K562 (cell line): ENCODE results near the gene MCCC2. TPM values are rescaled to one million over a fixed set of nuclear protein-coding genes. Genes with fewer than 3 reads are reported as not detected.

Source experiments
- ATAC-seq: fragments of 200-7000 bp; cut with Tn5 transposase; 3 replicates; pipeline ENCODE4 v1.9.1; 2020; ENCODE audit warnings: moderate library complexity
- BruUV-seq: library from RNA; stranded (reverse); fragments of 400-500 nt; replicated peaks from 2 replicates; lab custom pipeline; 2021; lab: Mats Ljungman, UMichigan
- CTCF ChIA-PET: fragments of 300-600 bp; formaldehyde crosslinking; extraction: SDS; loops from one replicate; lab custom pipeline; 2021; ENCODE audit warnings: low intra/inter-chr PET ratio; lab: Yijun Ruan, JAX
- POLR2A ChIA-PET: fragments of 300-600, 350-650 bp; sonication (Branson Sonifier 250); formaldehyde crosslinking; extraction: SDS; loops from one replicate; lab custom pipeline; 2021; ENCODE audit warnings: antibody characterized with exemption, inconsistent platforms; lab: Yijun Ruan, JAX
- DNase-seq, 4 experiments: peaks; one replicate each; pipeline versions ENCODE4 v3.0.0 to v3.0.0-alpha.2; 2011 to 2018; ENCODE audit warnings: low spot score in 3 of 4, mixed read lengths in 3 of 4; ENCODE audit errors: extremely low read depth in 1 of 4
- FAIRE-seq: peaks from 2 replicates; lab custom pipeline; 2011; peaks lifted over from hg19 to GRCh38; lab: Jason Lieb, UNC
- H2AFZ ChIP-seq: 2 replicates; pipeline ENCODE4 v1.6.0; 2011; ENCODE audit warnings: low read depth, low read length, control low read depth, inconsistent platforms
- H3K27ac ChIP-seq: fragments of 200-600 bp; 3 replicates; pipeline ENCODE4 v1.8.0; 2011; ENCODE audit warnings: low read depth, mild to moderate bottlenecking, control low read depth, inconsistent platforms, low read length, moderate library complexity, mixed read lengths; ENCODE audit errors: extremely low read depth
- H3K27me3 ChIP-seq, 2 experiments: fragments of 300-600 bp in 1 of 2; 2 replicates in 1 of 2; 3 replicates in 1 of 2; pipeline versions ENCODE4 v1.6.0 to v1.8.0; 2011; ENCODE audit warnings: inconsistent platforms in 2 of 2, low read length in 2 of 2, mild to moderate bottlenecking in 1 of 2, mixed read lengths in 1 of 2, moderate library complexity in 1 of 2; ENCODE audit not compliant: control insufficient read depth in 2 of 2, insufficient read depth in 2 of 2
- H3K36me3 ChIP-seq: fragments of 300-600 bp; 3 replicates; pipeline ENCODE4 v1.8.0; 2011; ENCODE audit warnings: mild to moderate bottlenecking, low read length, inconsistent platforms; ENCODE audit not compliant: control insufficient read depth, insufficient read depth
- H3K4me1 ChIP-seq, 2 experiments: fragments of 200-600 bp in 1 of 2; replicated peaks in 1 of 2; 2 replicates in 1 of 2; 3 replicates in 1 of 2; pipeline versions ENCODE4 v1.5.1 to v1.8.0; 2011; ENCODE audit warnings: inconsistent platforms in 2 of 2, low read length in 2 of 2, mild to moderate bottlenecking in 1 of 2, mixed read lengths in 1 of 2, moderate library complexity in 1 of 2; ENCODE audit not compliant: control insufficient read depth in 2 of 2, insufficient read depth in 2 of 2
- H3K4me2 ChIP-seq: 2 replicates; pipeline ENCODE4 v1.6.1; 2011; ENCODE audit warnings: low read length, control low read depth, inconsistent platforms, mixed read lengths; ENCODE audit not compliant: insufficient read depth
- H3K4me3 ChIP-seq: fragments of 200-600 bp; sonication (generic), shearing (Covaris generic); 2 replicates; pipeline ENCODE4 v1.5.1; 2016; ENCODE audit warnings: control low read depth, inconsistent platforms
- H3K79me2 ChIP-seq: fragments of 200-600 bp; 3 replicates; pipeline ENCODE4 v1.8.0; 2011; ENCODE audit warnings: low read length, inconsistent platforms; ENCODE audit not compliant: control insufficient read depth, insufficient read depth
- H3K9ac ChIP-seq, 2 experiments: 2 replicates each; pipeline versions ENCODE4 v1.6.0 to v1.6.1; 2011; ENCODE audit warnings: low read depth in 2 of 2, low read length in 2 of 2, control low read depth in 1 of 2, inconsistent platforms in 1 of 2, mild to moderate bottlenecking in 1 of 2, mixed read lengths in 1 of 2; ENCODE audit not compliant: insufficient read depth in 1 of 2
- H3K9me1 ChIP-seq: one replicate; pipeline ENCODE4 v1.6.0; 2011; ENCODE audit warnings: inconsistent platforms, mild to moderate bottlenecking, low read length, moderate library complexity; ENCODE audit not compliant: control insufficient read depth, insufficient read depth
- H3K9me3 ChIP-seq: replicated peaks from 2 replicates; pipeline ENCODE4 v1.5.1; 2011; ENCODE audit warnings: low read depth, low read length, inconsistent platforms; ENCODE audit not compliant: control insufficient read depth, insufficient read depth
- H4K20me1 ChIP-seq: replicated peaks from 2 replicates; pipeline ENCODE4 v1.6.1; 2011; ENCODE audit warnings: low read length, inconsistent platforms, mixed read lengths; ENCODE audit not compliant: control insufficient read depth, insufficient read depth
- C11orf30 ChIP-seq: fragments of 450-650 bp; IDR thresholded peaks from 2 replicates; pipeline ENCODE4 v1.6.1; 2016; ENCODE audit warnings: low read depth, mild to moderate bottlenecking
- HDAC2 ChIP-seq: fragments of 450-650 bp; IDR thresholded peaks from 2 replicates; pipeline ENCODE4 v1.6.1; 2016; ENCODE audit warnings: mild to moderate bottlenecking
- NFXL1 ChIP-seq: fragments of 450-650 bp; formaldehyde crosslinking; IDR thresholded peaks from 2 replicates; pipeline ENCODE4 v1.4.0; 2021; ENCODE audit warnings: mild to moderate bottlenecking
- ZFP91 ChIP-seq: sonication (generic); formaldehyde crosslinking; IDR thresholded peaks from 2 replicates; pipeline ENCODE4 v1.8.0; 2022; ENCODE audit warnings: mild to moderate bottlenecking, missing genetic modification reagents
- ZNF316 ChIP-seq: fragments of 450-650 bp; IDR thresholded peaks from 2 replicates; pipeline ENCODE4 v1.6.1; 2016
- in situ Hi-C: fragments of 300-500 bp; cut with MboI; formaldehyde crosslinking; loops from 4 replicates; pipeline ENCODE4 v1.15.0; 2018; ENCODE audit warnings: inconsistent platforms, mixed read lengths
- intact Hi-C: fragments of 100-400 bp; cut with micrococcal nuclease; formaldehyde crosslinking; loops from 2 replicates; pipeline ENCODE4 v1.14.2; 2022
- polyA plus RNA-seq, 8 experiments: library from polyadenylated mRNA; depleted of rRNA in 4 of 8; stranded (reverse) in 5 of 8; unstranded in 3 of 8; fragments of >200 nt; fragmentation: Nextera tagmentation in 2 of 8; fragmentation: Illumina TruSeq in 1 of 8; extraction: Ambion mirVana in 2 of 8; extraction: Trizol in 1 of 8; gene quantifications; 2 replicates each; pipeline versions ENCODE4 v1.2.1 to v1.2.3, GENCODE V29; 2011 to 2014; ENCODE audit warnings: inconsistent platforms in 1 of 8, missing spikeins in 1 of 8
- total RNA-seq, 7 experiments: library from RNA; depleted of rRNA in 6 of 7; stranded (reverse); fragments of >200 nt in 6 of 7; fragmentation: Illumina TruSeq in 2 of 7; extraction: Trizol in 2 of 7; gene quantifications; 2 replicates each; pipeline versions ENCODE4 v1.2.1 to v1.2.3, GENCODE V29; 2011 to 2021; ENCODE audit warnings: low replicate concordance in 1 of 7

MCCC2 gene
- total and polyA plus RNA-seq, 9 of the 15 experiments (the other 6 are each of a cell fraction or from before 2014, with no cell fraction given) = 17.1 to 77.9 (median 52.5) TPM

DNA sequence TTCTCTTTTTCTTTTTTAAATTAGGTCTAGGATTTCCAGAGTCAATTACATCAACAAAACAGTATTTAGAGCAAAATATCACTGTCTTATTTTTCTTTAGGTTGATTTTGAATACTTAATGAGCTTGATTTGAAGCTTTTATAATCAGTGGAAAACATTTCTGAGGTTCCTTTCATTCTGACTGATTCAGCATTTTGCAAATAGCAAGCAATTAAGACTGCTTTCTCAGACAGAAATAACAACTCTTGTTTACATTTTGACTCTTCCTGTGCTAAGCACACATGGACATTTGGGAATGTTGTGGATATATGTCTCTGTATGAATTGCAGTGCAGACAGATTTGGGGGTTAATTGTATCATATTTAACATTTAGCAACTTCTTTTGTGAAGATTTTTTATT, 22.2 kb upstream of the MCCC2 start:
- ChIA-PET CTCF (no interaction called here), POLR2A (no interaction called here)
- FAIRE-seq (peak; percentile 67), ATAC-seq (no peak), DNase-seq (no peak)
- no peaks in the 10 kb centered on the region for H3K4me1 ChIP-seq
- H3K4me2 ChIP-seq = no peak overlapping the region
- H3K36me3 ChIP-seq = peaks cover 64% of the 10 kb centered on the region
- no peaks in the 10 kb centered on the region for H3K27me3 ChIP-seq
- H3K27ac ChIP-seq = no peak overlapping the region
- in situ Hi-C loops (no loop called here), intact Hi-C loops (no loop called here)
- no peak overlapping the region for H3K4me3 ChIP-seq
- no peaks in the 10 kb centered on the region for H3K9me3 ChIP-seq
- TF ChIP-seq ZFP91 (CRISPR knock-in tag) (no peak), HDAC2 (no peak), ZNF316 (peak; percentile 67), C11orf30 (peak; percentile 55; the same call in 1 of the 2 replicates), NFXL1 (no peak)
- no peaks in the 10 kb centered on the region for H3K9me1 ChIP-seq
- H2AFZ ChIP-seq = no peak overlapping the region
- no peak overlapping the region for H3K9ac ChIP-seq
- H4K20me1 ChIP-seq = no peaks in the 10 kb centered on the region; the same call in 1 of the 2 replicates
- H3K79me2 ChIP-seq = no peaks in the 10 kb centered on the region
- no TSS peak for BruUV-seq
